OCI-LY1 (cell line): ENCODE data around the gene SLC17A1.

Source experiments
- H2AFZ ChIP-seq: fragments of 200-600 bp; sonication (generic), shearing (Covaris generic); 2 replicates; pipeline ENCODE4 v1.6.0; 2014; ENCODE audit warnings: antibody characterized with exemption, mild to moderate bottlenecking, low read length
- H3F3A ChIP-seq: fragments of 200-600 bp; sonication (generic), shearing (Covaris generic); 2 replicates; pipeline ENCODE4 v1.6.0; 2014; ENCODE audit warnings: mild to moderate bottlenecking, antibody characterized with exemption, low read length, moderate library complexity; ENCODE audit not compliant: insufficient read depth
- H3K27ac ChIP-seq: fragments of 200-600 bp; sonication (generic); 2 replicates; pipeline ENCODE4 v1.5.1; 2014; ENCODE audit warnings: low read length, mixed run types, mild to moderate bottlenecking, low read depth; ENCODE audit not compliant: poor library complexity, severe bottlenecking
- H3K27me3 ChIP-seq: fragments of 200-600 bp; sonication (generic); 2 replicates; pipeline ENCODE4 v1.6.0; 2014; ENCODE audit warnings: antibody characterized with exemption, mild to moderate bottlenecking, low read length, moderate library complexity; ENCODE audit not compliant: insufficient read depth
- H3K36me3 ChIP-seq: fragments of 200-600 bp; sonication (generic); 2 replicates; pipeline ENCODE4 v1.6.1; 2014; ENCODE audit warnings: mild to moderate bottlenecking, antibody characterized with exemption, low read length, moderate library complexity, mixed read lengths; ENCODE audit not compliant: insufficient read depth
- H3K4me1 ChIP-seq: fragments of 200-600 bp; sonication (generic); 2 replicates; pipeline ENCODE4 v1.5.1; 2014; ENCODE audit warnings: mild to moderate bottlenecking, low read length, moderate library complexity; ENCODE audit not compliant: insufficient read depth, severe bottlenecking
- H3K4me2 ChIP-seq: fragments of 200-600 bp; sonication (generic), shearing (Covaris generic); 2 replicates; pipeline ENCODE4 v1.6.1; 2014; ENCODE audit warnings: low read length
- H3K4me3 ChIP-seq: fragments of 200-600 bp; sonication (generic); 2 replicates; pipeline ENCODE4 v1.5.1; 2014; ENCODE audit warnings: low read length, low read depth, mild to moderate bottlenecking, mixed read lengths; ENCODE audit not compliant: poor library complexity, severe bottlenecking
- H3K79me2 ChIP-seq: fragments of 200-600 bp; shearing (Covaris generic); 2 replicates; pipeline ENCODE4 v1.6.1; 2016; ENCODE audit warnings: mixed run types, low read length, mixed read lengths; ENCODE audit not compliant: insufficient read depth
- H3K9ac ChIP-seq: fragments of 200-600 bp; sonication (generic), shearing (Covaris generic); 2 replicates; pipeline ENCODE4 v1.6.1; 2014; ENCODE audit warnings: mild to moderate bottlenecking, low read length, mixed read lengths
- H3K9me2 ChIP-seq: fragments of 200-600 bp; sonication (generic), shearing (Covaris generic); 2 replicates; pipeline ENCODE4 v1.6.1; 2014; ENCODE audit warnings: low read depth, mild to moderate bottlenecking, low read length, mixed read lengths
- H3K9me3 ChIP-seq: fragments of 200-600 bp; shearing (Covaris generic); 2 replicates; pipeline ENCODE4 v1.6.1; 2014; ENCODE audit warnings: low read length, mixed read lengths
- H4K20me1 ChIP-seq: fragments of 200-600 bp; sonication (generic), shearing (Covaris generic); 2 replicates; pipeline ENCODE4 v1.6.0; 2016; ENCODE audit warnings: mild to moderate bottlenecking, low read length; ENCODE audit not compliant: insufficient read depth
- EZH2 ChIP-seq: fragments of 200-600 bp; sonication (generic), shearing (Covaris generic); IDR thresholded peaks from 2 replicates; pipeline ENCODE4 v1.8.0; 2017; ENCODE audit warnings: borderline replicate concordance, mixed run types, mild to moderate bottlenecking, antibody characterized with exemption, low read length, moderate library complexity, mixed read lengths
- TF ChIP-seq, protein P1 (sequence below): fragments of 200-600 bp; sonication (generic), shearing (Covaris generic); IDR thresholded peaks from 2 replicates; pipeline ENCODE4 v1.5.1; 2017; ENCODE audit warnings: mild to moderate bottlenecking, antibody characterized with exemption, low read length, moderate library complexity, mixed read lengths

SLC17A1 gene

GRCh38 chr6:25793970-25794369 lies 37.9 kb downstream of the SLC17A1 start:
- H4K20me1 ChIP-seq, result no peaks in the 10 kb centered on the region
- no peaks in the 10 kb centered on the region for H3K36me3 ChIP-seq
- no peak overlapping the region for H3K4me2 ChIP-seq
- H3K4me1 ChIP-seq, result no peaks in the 10 kb centered on the region
- no peaks in the 10 kb centered on the region for H3K9me3 ChIP-seq
- H3F3A ChIP-seq, result no peaks in the 10 kb centered on the region
- no peaks in the 10 kb centered on the region for H3K79me2 ChIP-seq
- no peak overlapping the region for H2AFZ ChIP-seq
- TF ChIP-seq, protein P1, sequence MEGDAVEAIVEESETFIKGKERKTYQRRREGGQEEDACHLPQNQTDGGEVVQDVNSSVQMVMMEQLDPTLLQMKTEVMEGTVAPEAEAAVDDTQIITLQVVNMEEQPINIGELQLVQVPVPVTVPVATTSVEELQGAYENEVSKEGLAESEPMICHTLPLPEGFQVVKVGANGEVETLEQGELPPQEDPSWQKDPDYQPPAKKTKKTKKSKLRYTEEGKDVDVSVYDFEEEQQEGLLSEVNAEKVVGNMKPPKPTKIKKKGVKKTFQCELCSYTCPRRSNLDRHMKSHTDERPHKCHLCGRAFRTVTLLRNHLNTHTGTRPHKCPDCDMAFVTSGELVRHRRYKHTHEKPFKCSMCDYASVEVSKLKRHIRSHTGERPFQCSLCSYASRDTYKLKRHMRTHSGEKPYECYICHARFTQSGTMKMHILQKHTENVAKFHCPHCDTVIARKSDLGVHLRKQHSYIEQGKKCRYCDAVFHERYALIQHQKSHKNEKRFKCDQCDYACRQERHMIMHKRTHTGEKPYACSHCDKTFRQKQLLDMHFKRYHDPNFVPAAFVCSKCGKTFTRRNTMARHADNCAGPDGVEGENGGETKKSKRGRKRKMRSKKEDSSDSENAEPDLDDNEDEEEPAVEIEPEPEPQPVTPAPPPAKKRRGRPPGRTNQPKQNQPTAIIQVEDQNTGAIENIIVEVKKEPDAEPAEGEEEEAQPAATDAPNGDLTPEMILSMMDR, result no peak
- no peak for TF ChIP-seq EZH2
- no peak overlapping the region for H3K4me3 ChIP-seq
- H3K27me3 ChIP-seq, result no peaks in the 10 kb centered on the region
- H3K27ac ChIP-seq, result no peak overlapping the region
- no peak overlapping the region for H3K9ac ChIP-seq
- H3K9me2 ChIP-seq, result no peaks in the 10 kb centered on the region

- Histone ChIP-seq H3K9me2 (no peaks in the 10 kb centered on the region), H4K20me1 (no peaks in the 10 kb centered on the region), H3K27me3 (no peaks in the 10 kb centered on the region), H3K36me3 (no peaks in the 10 kb centered on the region), H3K27ac (no peak overlapping the region), H3K9me3 (no peaks in the 10 kb centered on the region), H3K4me2 (no peak overlapping the region), H3K4me3 (no peak overlapping the region), H3K4me1 (no peaks in the 10 kb centered on the region), H3F3A (no peaks in the 10 kb centered on the region), H2AFZ (no peak overlapping the region), H3K9ac (no peak overlapping the region), H3K79me2 (no peaks in the 10 kb centered on the region)
- no peak for TF ChIP-seq EZH2
- TF ChIP-seq, protein P1, result no peak
These were observed 39.8 kb downstream of the SLC17A1 start for GRCh38 chr6:25792016-25792415.

- no peak for TF ChIP-seq EZH2
- TF ChIP-seq, protein P1, result no peak
- Histone ChIP-seq H3K9ac (no peak overlapping the region), H3K4me3 (no peak overlapping the region), H2AFZ (no peak overlapping the region), H3K27ac (no peak overlapping the region), H3K9me2 (no peaks in the 10 kb centered on the region), H3K9me3 (no peaks in the 10 kb centered on the region), H3K4me1 (no peaks in the 10 kb centered on the region), H4K20me1 (no peaks in the 10 kb centered on the region), H3K79me2 (no peaks in the 10 kb centered on the region), H3F3A (no peaks in the 10 kb centered on the region), H3K27me3 (no peaks in the 10 kb centered on the region), H3K36me3 (no peaks in the 10 kb centered on the region), H3K4me2 (no peak overlapping the region)
These were observed 42.4 kb downstream of the SLC17A1 start for GRCh38 chr6:25789475-25789874.
